Endothelial cell of umbilical vein (primary cell): ENCODE measurements around the gene TBC1D24. TPM values are rescaled to one million over a fixed set of nuclear protein-coding genes. Genes with fewer than 3 reads are reported as not detected.
"Not testable (repeated sequence)": the region's sequence is repeated elsewhere in the genome, so short reads cannot be mapped to it uniquely, and the experiment has no call there.

Experiments used
- BruUV-seq: library from RNA; stranded (reverse); fragments of 400-500 nt; replicated peaks from 2 replicates; lab custom pipeline; 2021; lab: Mats Ljungman, UMichigan
- CTCF ChIA-PET: fragments of 300-600, 350-600 bp; sonication (Branson Sonifier 250); formaldehyde crosslinking; loops from one replicate; lab custom pipeline; 2021; ENCODE audit warnings: antibody characterized with exemption, inconsistent platforms; lab: Charles Lee
- POLR2A ChIA-PET: fragments of 300-600, 350-600 bp; sonication (Branson Sonifier 250); formaldehyde crosslinking; loops from one replicate; lab custom pipeline; 2021; ENCODE audit warnings: antibody characterized with exemption, inconsistent platforms; lab: Charles Lee
- DNase-seq: peaks from one replicate; pipeline ENCODE4 v3.0.0-alpha.2; 2011; ENCODE audit warnings: low read depth, low spot score
- FAIRE-seq: peaks from 2 replicates; lab custom pipeline; 2011; peaks lifted over from hg19 to GRCh38; lab: Jason Lieb, UNC
- H2AFZ ChIP-seq: 2 replicates; pipeline ENCODE4 v1.6.0; 2012; ENCODE audit warnings: low read depth, low read length, control low read depth, inconsistent platforms
- H3K27ac ChIP-seq: 2 replicates; pipeline ENCODE4 v1.5.1; 2011; ENCODE audit warnings: low read depth, mild to moderate bottlenecking, control low read depth, low read length, moderate library complexity; ENCODE audit not compliant: insufficient read depth
- H3K27me3 ChIP-seq, 2 experiments: 2 replicates each; pipeline versions ENCODE4 v1.6.0 to v1.6.1; 2011; ENCODE audit warnings: low read length in 2 of 2, mixed read lengths in 1 of 2; ENCODE audit not compliant: control insufficient read depth in 2 of 2, insufficient read depth in 2 of 2
- H3K36me3 ChIP-seq, 2 experiments: 2 replicates in 1 of 2; 3 replicates in 1 of 2; pipeline ENCODE4 v1.5.1; 2011; ENCODE audit warnings: low read length in 2 of 2, mild to moderate bottlenecking in 1 of 2, moderate library complexity in 1 of 2; ENCODE audit not compliant: control insufficient read depth in 2 of 2, insufficient read depth in 2 of 2; ENCODE audit errors: extremely low read depth in 1 of 2
- H3K4me1 ChIP-seq: 3 replicates; pipeline ENCODE4 v1.5.1; 2011; ENCODE audit warnings: mild to moderate bottlenecking, low read length; ENCODE audit not compliant: control insufficient read depth, insufficient read depth; ENCODE audit errors: extremely low read depth
- H3K4me2 ChIP-seq: 2 replicates; pipeline ENCODE4 v1.6.1; 2011; ENCODE audit warnings: low read length, control low read depth, mixed read lengths; ENCODE audit not compliant: insufficient read depth
- H3K4me3 ChIP-seq, 3 experiments: fragments of 200-600 bp in 1 of 3; sonication (generic), shearing (Covaris generic) in 1 of 3; replicated peaks in 1 of 3; 2 replicates each; pipeline ENCODE4 v1.5.1; 2011 to 2016; ENCODE audit warnings: control low read depth in 3 of 3, low read length in 3 of 3, mild to moderate bottlenecking in 2 of 3, inconsistent platforms in 1 of 3, low read depth in 1 of 3, moderate library complexity in 1 of 3; ENCODE audit not compliant: insufficient read depth in 1 of 3
- H3K79me2 ChIP-seq: 2 replicates; pipeline ENCODE4 v1.6.0; 2012; ENCODE audit warnings: low read length, inconsistent platforms; ENCODE audit not compliant: control insufficient read depth, insufficient read depth
- H3K9ac ChIP-seq: replicated peaks from 2 replicates; pipeline ENCODE3; 2011; ENCODE audit warnings: low read length, control low read depth; ENCODE audit not compliant: insufficient read depth; ENCODE audit errors: extremely low read depth
- H3K9me1 ChIP-seq: replicated peaks from 3 replicates; pipeline ENCODE4 v1.6.0; 2011; ENCODE audit warnings: mild to moderate bottlenecking, low read length; ENCODE audit not compliant: control insufficient read depth, insufficient read depth; ENCODE audit errors: extremely low read depth
- H3K9me3 ChIP-seq: replicated peaks from 2 replicates; pipeline ENCODE4 v1.5.1; 2012; ENCODE audit warnings: low read length, inconsistent platforms; ENCODE audit not compliant: control insufficient read depth, insufficient read depth
- H4K20me1 ChIP-seq: replicated peaks from 2 replicates; pipeline ENCODE3; 2011; ENCODE audit warnings: mild to moderate bottlenecking, low read length; ENCODE audit not compliant: control insufficient read depth, insufficient read depth; ENCODE audit errors: extremely low read depth
- dilution Hi-C: fragments of 300-500 bp; cut with MboI; formaldehyde crosslinking; loops from one replicate; pipeline ENCODE4 v1.15.0; 2019; ENCODE audit warnings: low sequenced_read_pairs; ENCODE audit not compliant: extremely low pct_ligation_motif_present
- intact Hi-C: fragments of 100-400 bp; cut with micrococcal nuclease; formaldehyde crosslinking; loops from one replicate; pipeline ENCODE4 v1.10.0; 2022
- polyA plus RNA-seq, 4 experiments: library from polyadenylated mRNA; depleted of rRNA in 3 of 4; stranded (reverse) in 3 of 4; unstranded in 1 of 4; fragments of >200 nt; gene quantifications; 2 replicates each; pipeline versions ENCODE4 v1.2.1 to v1.2.3, GENCODE V29; 2011 to 2012; ENCODE audit warnings: missing spikeins in 1 of 4
- total RNA-seq: library from RNA; stranded (reverse); gene quantifications from 2 replicates; pipeline ENCODE4 v1.2.3, GENCODE V29; 2021

The TBC1D24 gene
- total and polyA plus RNA-seq, 2 donors (not counting 3 experiments of a cell fraction or from before 2014, with no cell fraction given) = 8.1 to 22.8 TPM

DNA sequence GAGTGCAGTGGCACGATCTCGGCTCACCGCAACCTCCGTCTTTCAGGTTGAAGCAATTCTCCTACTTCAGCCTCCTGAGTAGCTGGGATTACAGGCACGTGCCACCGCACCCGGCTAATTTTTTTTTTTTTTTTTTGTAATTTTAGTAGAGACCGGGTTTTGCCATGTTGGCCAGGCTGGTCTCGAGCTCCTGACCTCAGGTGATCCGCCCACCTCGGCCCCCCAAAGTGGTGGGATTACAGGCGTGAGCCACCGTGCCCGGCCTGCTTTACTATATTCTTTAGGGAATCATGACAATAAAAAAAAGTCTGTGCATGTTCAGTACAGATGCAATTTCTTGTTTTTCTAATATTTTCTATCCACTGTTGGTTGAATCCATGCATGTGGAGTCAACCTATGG lies 68.8 kb downstream of the TBC1D24 start:
- H3K36me3 ChIP-seq, H3K4me1 ChIP-seq, H2AFZ ChIP-seq, H3K9ac ChIP-seq, H3K9me3 ChIP-seq, H4K20me1 ChIP-seq, FAIRE-seq, H3K4me2 ChIP-seq, H3K4me3 ChIP-seq, dilution Hi-C loops, H3K27ac ChIP-seq, H3K27me3 ChIP-seq, BruUV-seq, DNase-seq, POLR2A ChIA-PET, intact Hi-C loops, CTCF ChIA-PET, H3K9me1 ChIP-seq: not testable (repeated sequence)
- H3K79me2 ChIP-seq = peaks cover 52% of the 10 kb centered on the region

DNA sequence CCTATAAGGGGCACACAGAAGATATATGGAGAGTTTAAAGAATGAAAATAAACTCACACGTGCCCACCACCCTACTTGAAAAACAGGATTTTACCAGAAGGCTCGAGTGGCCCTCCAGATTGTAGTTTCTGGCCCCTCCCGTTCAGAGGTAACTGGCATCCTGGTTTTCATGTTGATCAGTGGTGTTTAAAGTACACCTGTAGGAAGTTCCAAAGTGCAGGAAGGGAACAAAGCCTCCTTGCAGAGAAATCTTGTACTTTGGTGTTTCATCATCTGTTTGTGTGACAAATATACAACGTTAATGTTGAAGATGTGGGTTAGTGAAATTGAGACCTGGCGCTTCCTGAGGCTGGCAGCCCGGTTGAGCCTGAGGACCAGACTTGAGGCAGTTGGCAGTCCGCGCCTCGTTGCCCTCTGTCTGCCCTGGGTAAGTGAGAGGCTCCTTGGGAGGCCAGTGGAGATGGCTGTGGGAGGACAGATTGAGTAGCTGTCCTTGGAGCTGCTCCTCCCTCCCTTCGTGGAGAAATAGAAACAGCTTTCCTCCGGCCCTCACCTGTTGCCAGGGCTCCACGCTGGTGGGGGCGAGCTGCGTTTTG lies 75.5 kb downstream of the TBC1D24 start:
- H3K9me1 ChIP-seq, DNase-seq, H3K4me3 ChIP-seq, H3K27me3 ChIP-seq, POLR2A ChIA-PET, intact Hi-C loops, H3K27ac ChIP-seq, dilution Hi-C loops, H4K20me1 ChIP-seq, BruUV-seq, H3K36me3 ChIP-seq, H3K4me1 ChIP-seq, CTCF ChIA-PET, H2AFZ ChIP-seq, H3K4me2 ChIP-seq, H3K9ac ChIP-seq, H3K9me3 ChIP-seq: not testable (repeated sequence)
- peak; percentile 67 for FAIRE-seq
- H3K79me2 ChIP-seq = peaks cover 13% of the 10 kb centered on the region

- not testable (repeated sequence) for H3K27me3 ChIP-seq, FAIRE-seq
These were observed 76.5 kb downstream of the TBC1D24 start for GRCh38 chr16:2551420-2551889.

GRCh38 chr16:2554709-2555425 lies 79.9 kb downstream of the TBC1D24 start:
- not testable (repeated sequence) for BruUV-seq, H3K27ac ChIP-seq
- FAIRE-seq = peak; percentile 77

More at GRCh38 chr16:2551420-2551889, 76.5 kb downstream of the TBC1D24 start:
- H3K79me2 ChIP-seq, BruUV-seq, H3K36me3 ChIP-seq, POLR2A ChIA-PET, H3K4me2 ChIP-seq, H2AFZ ChIP-seq, dilution Hi-C loops, CTCF ChIA-PET, H3K4me1 ChIP-seq, H3K4me3 ChIP-seq, H3K9me3 ChIP-seq, H3K27ac ChIP-seq, intact Hi-C loops, DNase-seq, H3K9ac ChIP-seq, H4K20me1 ChIP-seq, H3K9me1 ChIP-seq: not testable (repeated sequence)

More at GRCh38 chr16:2554709-2555425, 79.9 kb downstream of the TBC1D24 start:
- H3K36me3 ChIP-seq, H3K9me3 ChIP-seq, H3K9ac ChIP-seq, H3K4me1 ChIP-seq, POLR2A ChIA-PET, H4K20me1 ChIP-seq, DNase-seq, H3K4me3 ChIP-seq, intact Hi-C loops, H3K79me2 ChIP-seq, CTCF ChIA-PET, dilution Hi-C loops, H3K4me2 ChIP-seq, H3K9me1 ChIP-seq, H3K27me3 ChIP-seq, H2AFZ ChIP-seq: not testable (repeated sequence)
